ENCODE data around the gene UQCRHL.

UQCRHL gene

GRCh38 chr1:15758953-15759661, 48.3 kb downstream of the UQCRHL start:
- TF ChIP-seq CTCF (conservative IDR thresholded peaks at IDR 0.05), result no peak
- peak overlapping the region; percentile 71; the same call in 1 of the 2 replicates for H3K27ac ChIP-seq

- no peak for TF ChIP-seq CTCF (conservative IDR thresholded peaks at IDR 0.05)
- H3K27ac ChIP-seq, result peak within 1 kb of the TSS; percentile 71; the same call in 1 of the 2 replicates
Observed at GRCh38 chr1:15758343-15758931, 49.0 kb downstream of the UQCRHL start, which contains the start of gene FBLIM1. FBLIM1 (plus strand) TSS chr1:15758795; CDS start chr1:15764984, 6,189 bp downstream.

- H3K27ac ChIP-seq, result no peak overlapping the region; the same call in 1 of the 2 replicates
- TF ChIP-seq CTCF (conservative IDR thresholded peaks at IDR 0.05), result no peak
Observed at GRCh38 chr1:15757575-15758342, 49.7 kb downstream of the UQCRHL start.

All from VCaP (cell line).